GM18861 (cell line): ENCODE results near the gene TBX18.

ENCODE experiments used
- ATAC-seq: cut with Tn5 transposase; IDR thresholded peaks from one replicate; pipeline ENCODE4 v1.9.1; 2021; ENCODE audit not compliant: unreplicated experiment

The TBX18 gene

GRCh38 chr6:84764332-84765049 lies at the start of gene TBX18:
TBX18 (minus strand) TSS chr6:84764598; CDS start chr6:84764181, 417 bp downstream.
- ATAC-seq: no peak

GRCh38 chr6:84811351-84811750 lies 47.0 kb upstream of the TBX18 start:
- no peak for ATAC-seq

GRCh38 chr6:84809455-84809854 lies 45.1 kb upstream of the TBX18 start:
- ATAC-seq: no peak

GRCh38 chr6:84808491-84809061 lies 44.2 kb upstream of the TBX18 start:
- no peak for ATAC-seq

GRCh38 chr6:84805145-84805544 lies 40.7 kb upstream of the TBX18 start:
- ATAC-seq: no peak

- ATAC-seq: no peak
These were observed 40.3 kb upstream of the TBX18 start for GRCh38 chr6:84804720-84805119.

DNA sequence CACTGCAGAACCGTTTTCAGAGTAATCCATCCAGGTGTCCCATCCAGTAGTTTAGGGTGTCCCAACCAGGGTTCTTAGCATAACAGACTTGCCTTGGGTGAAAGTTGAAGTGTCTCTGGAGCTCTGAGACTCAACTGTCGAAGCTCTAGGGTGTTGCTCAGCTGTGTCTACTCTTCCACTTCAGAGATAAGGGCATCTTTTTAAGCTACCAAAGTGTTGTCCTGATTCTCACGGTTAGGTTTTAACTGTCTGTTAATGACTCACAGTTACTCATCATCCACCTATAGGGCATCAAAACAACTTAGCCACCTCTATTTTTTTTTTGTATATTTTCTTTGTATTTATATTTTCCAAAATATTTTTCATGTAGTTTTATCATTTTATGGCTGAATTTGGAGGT lies 36.9 kb upstream of the TBX18 start:
- ATAC-seq: no peak

DNA sequence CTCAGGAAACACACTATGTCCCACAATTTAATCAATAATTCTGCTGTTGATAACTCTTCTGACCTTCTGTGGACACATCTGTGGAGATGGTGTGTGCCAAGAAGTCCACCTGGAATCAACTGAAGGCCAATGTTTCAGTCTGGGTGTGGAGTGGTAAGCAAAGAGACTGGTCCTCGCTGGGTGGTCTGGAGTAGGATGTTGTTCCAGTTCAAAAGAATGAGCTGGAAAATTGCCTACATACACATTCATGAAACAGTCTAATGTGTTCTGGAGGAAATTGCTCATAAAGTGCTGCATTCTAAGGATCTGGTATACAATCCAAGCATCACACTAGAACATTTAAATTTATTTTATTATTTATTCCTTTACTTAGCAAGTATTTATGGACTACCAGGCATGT lies 33.9 kb upstream of the TBX18 start:
- ATAC-seq: no peak

DNA sequence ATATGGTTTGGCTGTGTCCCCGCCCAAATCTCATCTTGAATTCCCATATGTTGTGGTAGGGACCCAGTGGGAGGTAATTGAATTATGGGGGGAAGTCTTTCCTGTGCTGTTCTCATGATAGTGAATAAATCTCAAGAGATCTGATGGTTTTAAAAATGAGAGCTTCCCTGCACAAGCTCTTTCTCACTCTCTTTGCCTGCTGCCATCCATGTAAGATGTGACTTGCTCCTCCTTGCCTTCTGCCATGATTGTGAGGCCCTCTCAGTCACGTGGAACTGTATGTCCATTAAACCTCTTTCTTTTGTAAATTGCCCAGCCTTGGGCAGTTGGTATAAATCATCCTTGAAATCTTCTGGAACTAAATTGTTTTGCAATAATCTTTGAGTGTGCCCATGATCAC lies 31.9 kb upstream of the TBX18 start:
- ATAC-seq: no peak

DNA sequence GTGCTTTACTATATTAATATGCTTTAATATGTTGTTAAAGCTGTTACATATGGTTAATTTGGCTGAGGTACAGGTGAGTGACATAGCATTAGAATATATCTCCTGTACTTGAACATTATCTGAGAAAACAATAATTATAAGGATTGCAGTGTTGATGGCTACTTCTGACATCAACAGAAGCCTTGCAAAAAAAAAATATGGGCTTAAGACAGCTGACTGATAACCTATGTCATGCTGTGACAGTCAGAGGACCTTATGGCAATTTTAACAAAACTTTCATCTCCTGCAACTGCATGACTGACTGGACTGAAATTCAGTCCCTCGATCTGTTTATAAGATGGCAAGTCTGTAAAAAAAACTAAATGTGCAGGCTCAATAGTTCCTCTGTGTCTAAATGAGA lies 27.5 kb upstream of the TBX18 start:
- no peak for ATAC-seq

DNA sequence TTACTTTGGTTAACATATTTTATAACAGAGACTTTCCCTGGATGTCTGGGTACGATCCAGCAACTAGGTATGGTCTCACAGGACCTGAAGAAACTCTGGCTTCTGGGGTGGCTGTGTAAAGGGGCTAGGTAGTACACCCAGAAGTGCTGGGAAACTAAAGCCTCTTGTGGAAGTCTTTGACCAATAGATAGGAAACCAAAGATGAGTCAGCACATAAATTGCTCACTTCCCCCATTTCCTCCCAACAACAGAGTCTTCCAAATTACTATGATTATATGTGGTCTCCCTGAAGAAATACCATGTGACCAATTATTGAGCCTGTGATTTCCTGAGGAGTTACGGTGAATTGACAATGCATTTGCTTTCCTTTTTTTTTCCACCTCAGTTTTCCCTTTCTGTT lies 26.8 kb upstream of the TBX18 start:
- no peak for ATAC-seq

- no peak for ATAC-seq
These were observed 24.8 kb upstream of the TBX18 start for GRCh38 chr6:84789170-84789569.

GRCh38 chr6:84788689-84789088 lies 24.3 kb upstream of the TBX18 start:
- no peak for ATAC-seq

- no peak for ATAC-seq
These were observed 21.3 kb upstream of the TBX18 start for GRCh38 chr6:84785671-84786070.

DNA sequence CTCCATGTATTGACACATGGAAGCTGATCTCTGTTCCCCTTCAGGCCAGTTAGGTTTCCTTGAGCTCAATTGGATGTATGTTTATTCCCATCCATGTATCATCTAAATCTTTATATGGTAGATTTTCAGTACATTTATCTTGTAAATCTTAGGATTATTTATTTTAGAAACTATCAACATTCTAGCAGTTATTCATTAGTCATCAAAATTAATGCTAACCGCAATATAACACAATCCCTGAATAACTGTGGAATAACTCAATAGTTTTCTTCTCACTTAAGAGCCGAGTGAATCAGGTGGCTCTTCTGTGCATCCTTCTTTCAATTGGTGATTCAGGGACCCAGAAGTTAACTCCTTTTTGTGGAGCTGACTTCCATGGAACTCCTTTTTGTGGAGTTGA lies 15.5 kb upstream of the TBX18 start:
- no peak for ATAC-seq

- no peak for ATAC-seq
These were observed 15.0 kb upstream of the TBX18 start for GRCh38 chr6:84779380-84779779.

DNA sequence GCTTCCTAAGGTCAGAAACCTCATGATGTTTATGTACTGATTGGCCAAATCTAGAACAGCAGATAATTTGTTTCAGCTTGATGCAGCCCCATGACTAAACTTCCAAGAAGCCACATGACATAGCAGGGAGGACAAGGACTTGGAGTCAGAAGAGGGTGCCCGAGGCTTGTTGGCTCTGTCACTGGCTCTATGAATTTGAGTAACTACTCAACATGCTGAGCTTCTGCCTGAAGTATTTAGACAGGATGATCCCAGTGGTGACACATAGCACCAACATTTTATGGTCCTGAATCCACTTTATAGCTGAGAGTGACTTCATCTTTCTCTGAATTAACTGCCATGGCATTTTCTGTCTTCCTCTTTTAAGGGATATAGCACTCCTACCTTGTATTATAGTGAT lies 13.5 kb upstream of the TBX18 start:
- ATAC-seq: no peak

- no peak for ATAC-seq
These were observed 12.0 kb upstream of the TBX18 start for GRCh38 chr6:84776392-84776791.

- ATAC-seq: no peak
These were observed 11.4 kb upstream of the TBX18 start for GRCh38 chr6:84775751-84776150.

GRCh38 chr6:84774985-84775284 lies 10.5 kb upstream of the TBX18 start:
- no peak for ATAC-seq

DNA sequence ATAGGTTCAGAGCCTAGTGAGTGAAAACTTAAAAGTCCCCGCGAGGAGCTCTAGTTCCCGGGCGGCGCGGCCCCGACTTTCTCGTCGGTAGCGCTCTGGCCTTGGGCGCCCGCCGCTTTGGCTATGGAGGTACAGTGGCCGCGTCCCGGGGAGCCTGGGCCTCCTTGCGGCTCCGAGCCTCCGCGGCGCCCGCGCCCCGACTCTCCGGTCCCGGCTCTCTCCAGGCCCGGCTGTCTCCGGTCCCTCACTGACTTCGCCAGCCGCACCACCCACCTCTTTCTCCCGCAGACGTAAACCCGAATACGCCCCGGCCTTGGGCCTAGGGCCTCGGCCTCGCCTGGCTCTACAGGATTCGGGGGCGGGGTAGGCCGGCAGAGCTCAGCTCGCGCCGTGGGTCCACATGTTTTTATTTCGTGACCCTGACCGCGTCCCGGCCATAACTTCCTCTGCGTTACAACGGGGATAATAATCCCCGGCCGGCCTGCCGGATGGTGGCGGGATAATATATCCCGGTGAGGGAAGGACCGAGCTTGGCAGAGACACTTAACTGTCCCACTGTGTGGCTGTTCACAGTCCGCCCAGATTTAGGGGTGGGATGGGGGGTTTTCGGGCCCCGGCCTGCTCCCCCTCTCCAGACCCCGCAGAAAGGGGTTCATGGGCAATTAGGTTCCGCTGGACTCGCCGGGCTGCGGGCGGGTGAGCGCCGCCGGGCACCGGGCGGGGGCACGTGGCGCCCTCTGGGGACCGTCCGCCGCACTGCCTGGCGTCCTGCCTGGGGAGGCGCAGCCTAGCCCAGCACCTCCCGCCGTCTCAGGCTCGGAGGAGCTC lies 10.0 kb upstream of the TBX18 start:
- peak; percentile 68 for ATAC-seq

- no peak for ATAC-seq
These were observed 9.2 kb upstream of the TBX18 start for GRCh38 chr6:84773431-84774156.
